Endodermal cell (in vitro differentiated cells): Measurements from ENCODE around the gene MDM1. TPM values are rescaled to one million over a fixed set of nuclear protein-coding genes. Genes with fewer than 3 reads are reported as not detected.

Source experiments
- DNase-seq: peaks from one replicate; pipeline ENCODE4 v3.0.0-alpha.2; 2017
- H3K27ac ChIP-seq: 2 replicates; pipeline ENCODE4 v1.5.1; 2013; ENCODE audit warnings: mild to moderate bottlenecking, low read depth, low read length, moderate library complexity
- H3K27me3 ChIP-seq: 2 replicates; pipeline ENCODE4 v1.6.1; 2013; ENCODE audit warnings: mild to moderate bottlenecking, low read length, moderate library complexity; ENCODE audit not compliant: insufficient read depth, control insufficient read depth, poor library complexity, severe bottlenecking
- H3K36me3 ChIP-seq: 2 replicates; pipeline ENCODE4 v1.7.0; 2013; ENCODE audit warnings: mild to moderate bottlenecking, low read length, moderate library complexity; ENCODE audit not compliant: control insufficient read depth, insufficient read depth
- H3K4me1 ChIP-seq: one replicate; pipeline ENCODE4 v1.7.0; 2013; ENCODE audit warnings: low read length; ENCODE audit not compliant: control insufficient read depth, insufficient read depth
- H3K4me3 ChIP-seq: 2 replicates; pipeline ENCODE4 v1.5.1; 2013; ENCODE audit warnings: mild to moderate bottlenecking, low read length, moderate library complexity
- H3K9ac ChIP-seq: 2 replicates; pipeline ENCODE4 v1.6.1; 2013; ENCODE audit warnings: mild to moderate bottlenecking, low read length, moderate library complexity; ENCODE audit not compliant: poor library complexity, severe bottlenecking; ENCODE audit errors: extremely low read depth
- H3K9me3 ChIP-seq: 2 replicates; pipeline ENCODE4 v1.6.1; 2013; ENCODE audit warnings: mild to moderate bottlenecking, low read length, moderate library complexity; ENCODE audit not compliant: control insufficient read depth
- H3K27ac Mint-ChIP-seq: 2 replicates; pipeline ENCODE4 v1.8.0; 2020; ENCODE audit warnings: mixed read lengths
- H3K27me3 Mint-ChIP-seq: 2 replicates; pipeline ENCODE4 v1.8.0; 2021; ENCODE audit warnings: mild to moderate bottlenecking, mixed read lengths; ENCODE audit not compliant: insufficient read depth
- H3K36me3 Mint-ChIP-seq: 2 replicates; pipeline ENCODE4 v1.8.0; 2020; ENCODE audit warnings: low read depth, mixed read lengths
- H3K4me1 Mint-ChIP-seq: 2 replicates; pipeline ENCODE4 v1.8.0; 2020; ENCODE audit warnings: mixed read lengths
- H3K4me3 Mint-ChIP-seq: 2 replicates; pipeline ENCODE4 v1.8.0; 2020; ENCODE audit warnings: mild to moderate bottlenecking, moderate library complexity, mixed read lengths
- H3K9me3 Mint-ChIP-seq: 2 replicates; pipeline ENCODE4 v1.8.0; 2020; ENCODE audit warnings: mild to moderate bottlenecking, mixed read lengths
- CTCF ChIP-seq: fragments of 200-600 bp; sonication (generic); conservative IDR thresholded peaks from 2 replicates; pipeline ENCODE4 v1.5.0; 2021; ENCODE audit warnings: antibody characterized with exemption, mild to moderate bottlenecking
- WGBS, 2 experiments: methylation state at CpG; one replicate each; pipeline versions ENCODE4 v1.1.5 to v1.1.7; 2013; ENCODE audit warnings: missing lambda C conversion rate in 2 of 2, mixed read lengths in 1 of 2; ENCODE audit not compliant: insufficient coverage in 1 of 2, insufficient read length in 1 of 2; 5-methylcytosine and 5-hydroxymethylcytosine counted together
- total RNA-seq, 2 donors: library from RNA; stranded (reverse); fragmentation: NEBNext Ultra II Directional in 1 of 2; extraction: Animal tissue kit (Norgen Biotek cat#: 25700) in 1 of 2; gene quantifications; 2 replicates in 1 of 2; 3 replicates in 1 of 2; pipeline ENCODE4 v1.2.1, GENCODE V29; 2021

MDM1 gene
- total RNA-seq, 2 donors from 2014 or later: 20.2 to 21.2 TPM

- Histone ChIP-seq H3K9me3 (no peaks in the 10 kb centered on the region), H3K27me3 (no peaks in the 10 kb centered on the region), H3K9ac (no peak overlapping the region), H3K4me1 (no peaks in the 10 kb centered on the region), H3K36me3 (no peaks in the 10 kb centered on the region), H3K27ac (no peak overlapping the region), H3K4me3 (no peak overlapping the region)
- H3K9me3 Mint-ChIP-seq: no peaks in the 10 kb centered on the region
- H3K4me3 Mint-ChIP-seq: no peak overlapping the region
- no peaks in the 10 kb centered on the region for H3K27me3 Mint-ChIP-seq
- no peak for DNase-seq
- WGBS, 2 experiments: 91 to 95% methylated on average over 4 to 8 of the region's 8 CpGs
- no peaks in the 10 kb centered on the region for H3K36me3 Mint-ChIP-seq
- no peak overlapping the region for H3K27ac Mint-ChIP-seq
- TF ChIP-seq CTCF: no peak
- H3K4me1 Mint-ChIP-seq: peaks cover 11% of the 10 kb centered on the region
These were observed 37.9 kb upstream of the MDM1 start for GRCh38 chr12:68370006-68370590.

- Histone ChIP-seq H3K27ac (no peak overlapping the region), H3K27me3 (no peaks in the 10 kb centered on the region), H3K36me3 (no peaks in the 10 kb centered on the region), H3K4me1 (no peaks in the 10 kb centered on the region), H3K4me3 (no peak overlapping the region), H3K9ac (no peak overlapping the region), H3K9me3 (no peaks in the 10 kb centered on the region)
- TF ChIP-seq CTCF: no peak
- H3K27me3 Mint-ChIP-seq: no peaks in the 10 kb centered on the region
- no peaks in the 10 kb centered on the region for H3K9me3 Mint-ChIP-seq
- DNase-seq: no peak
- H3K4me3 Mint-ChIP-seq: no peak overlapping the region
- 82 to 100% methylated on average over 2 of the region's 2 CpGs for WGBS, 2 experiments
- peaks cover 13% of the 10 kb centered on the region for H3K4me1 Mint-ChIP-seq
- no peaks in the 10 kb centered on the region for H3K36me3 Mint-ChIP-seq
- H3K27ac Mint-ChIP-seq: no peak overlapping the region
These were observed 36.2 kb upstream of the MDM1 start for GRCh38 chr12:68368327-68368726.

GRCh38 chr12:68367903-68368302 is 35.7 kb upstream of the MDM1 start:
- no peak overlapping the region for H3K4me3 Mint-ChIP-seq
- no peaks in the 10 kb centered on the region for H3K4me1 ChIP-seq
- H3K36me3 Mint-ChIP-seq: no peaks in the 10 kb centered on the region
- H3K27ac Mint-ChIP-seq: no peak overlapping the region
- no peaks in the 10 kb centered on the region for H3K27me3 Mint-ChIP-seq
- peaks cover 13% of the 10 kb centered on the region for H3K4me1 Mint-ChIP-seq
- H3K9ac ChIP-seq: no peak overlapping the region
- no peak overlapping the region for H3K27ac ChIP-seq
- H3K27me3 ChIP-seq: no peaks in the 10 kb centered on the region
- WGBS, 2 experiments: 66 to 95% methylated on average over 2 of the region's 2 CpGs
- DNase-seq: no peak
- H3K9me3 Mint-ChIP-seq: no peaks in the 10 kb centered on the region
- no peaks in the 10 kb centered on the region for H3K36me3 ChIP-seq
- no peak for TF ChIP-seq CTCF
- H3K9me3 ChIP-seq: no peaks in the 10 kb centered on the region
- H3K4me3 ChIP-seq: no peak overlapping the region
